ENCODE data around the gene COL15A1. TPM values are rescaled to one million over a fixed set of nuclear protein-coding genes. Genes with fewer than 3 reads are reported as not detected.

COL15A1 gene
- total RNA-seq, 1 donor from 2014 or later, result 0.07 TPM

- H3K36me3 Mint-ChIP-seq (ENCODE audit: low read depth), result no peaks in the 10 kb centered on the region
- CTCF ChIA-PET, result no interaction called here
- no peaks in the 10 kb centered on the region for H3K4me1 Mint-ChIP-seq
- no peak for TF ChIP-seq CTCF (IDR thresholded peaks at IDR 0.05)
- H3K9me3 Mint-ChIP-seq, result peaks cover 6% of the 10 kb centered on the region
- H3K4me3 Mint-ChIP-seq, result no peak overlapping the region
- peaks cover 30% of the 10 kb centered on the region for H3K27me3 Mint-ChIP-seq
- intact Hi-C loops (cut with micrococcal nuclease), result no loop called here
- POLR2A ChIA-PET, result no interaction called here
- DNase-seq (no peak), ATAC-seq (ENCODE audit: low read depth) (no peak)
- no peak overlapping the region for H3K27ac Mint-ChIP-seq
Observed at GRCh38 chr9:98953581-98954243, 10.0 kb downstream of the COL15A1 start.

- no peak for ATAC-seq (ENCODE audit: low read depth)
- peaks cover 30% of the 10 kb centered on the region for H3K27me3 Mint-ChIP-seq
- H3K4me1 Mint-ChIP-seq, result no peaks in the 10 kb centered on the region
- TF ChIP-seq CTCF (IDR thresholded peaks at IDR 0.05), result no peak
- ChIA-PET CTCF (no interaction called here), POLR2A (no interaction called here)
- peaks cover 6% of the 10 kb centered on the region for H3K9me3 Mint-ChIP-seq
- H3K4me3 Mint-ChIP-seq, result no peak overlapping the region
- H3K36me3 Mint-ChIP-seq (ENCODE audit: low read depth), result no peaks in the 10 kb centered on the region
- no peak for DNase-seq
- no peak overlapping the region for H3K27ac Mint-ChIP-seq
- intact Hi-C loops (cut with micrococcal nuclease), result no loop called here
Observed at GRCh38 chr9:98954244-98954610, 10.5 kb downstream of the COL15A1 start.

GRCh38 chr9:98955259-98955658 lies 11.6 kb downstream of the COL15A1 start:
- DNase-seq (no peak), ATAC-seq (ENCODE audit: low read depth) (no peak)
- no peaks in the 10 kb centered on the region for H3K4me1 Mint-ChIP-seq
- intact Hi-C loops (cut with micrococcal nuclease), result no loop called here
- H3K27ac Mint-ChIP-seq, result no peak overlapping the region
- no peak for TF ChIP-seq CTCF (IDR thresholded peaks at IDR 0.05)
- H3K27me3 Mint-ChIP-seq, result peaks cover 32% of the 10 kb centered on the region
- ChIA-PET CTCF (no interaction called here), POLR2A (no interaction called here)
- H3K4me3 Mint-ChIP-seq, result no peak overlapping the region
- H3K36me3 Mint-ChIP-seq (ENCODE audit: low read depth), result no peaks in the 10 kb centered on the region
- H3K9me3 Mint-ChIP-seq, result peaks cover 6% of the 10 kb centered on the region

- intact Hi-C loops (cut with micrococcal nuclease), result no loop called here
- H3K36me3 Mint-ChIP-seq (ENCODE audit: low read depth), result no peaks in the 10 kb centered on the region
- TF ChIP-seq CTCF (IDR thresholded peaks at IDR 0.05), result no peak
Observed at GRCh38 chr9:98957826-98958225, 14.1 kb downstream of the COL15A1 start.

GRCh38 chr9:98958271-98958984 lies 14.7 kb downstream of the COL15A1 start:
- POLR2A ChIA-PET, result no interaction called here
- Mint-ChIP-seq H3K27me3 (peaks cover 22% of the 10 kb centered on the region), H3K9me3 (peaks cover 3% of the 10 kb centered on the region), H3K4me3 (no peak overlapping the region), H3K36me3 (ENCODE audit: low read depth) (no peaks in the 10 kb centered on the region), H3K4me1 (no peaks in the 10 kb centered on the region), H3K27ac (no peak overlapping the region)
- no peak for ATAC-seq (ENCODE audit: low read depth)
- no peak for DNase-seq
- intact Hi-C loops (cut with micrococcal nuclease), result no loop called here
- TF ChIP-seq CTCF (IDR thresholded peaks at IDR 0.05), result no peak
- CTCF ChIA-PET, result no interaction called here

More at GRCh38 chr9:98957826-98958225, 14.1 kb downstream of the COL15A1 start:
- no peak overlapping the region for H3K4me3 Mint-ChIP-seq
- H3K27ac Mint-ChIP-seq, result no peak overlapping the region
- CTCF ChIA-PET, result no interaction called here
- DNase-seq (no peak), ATAC-seq (ENCODE audit: low read depth) (no peak)
- peaks cover 28% of the 10 kb centered on the region for H3K27me3 Mint-ChIP-seq
- peaks cover 5% of the 10 kb centered on the region for H3K9me3 Mint-ChIP-seq
- no peaks in the 10 kb centered on the region for H3K4me1 Mint-ChIP-seq
- POLR2A ChIA-PET, result no interaction called here

Data from activated B cell treated with CpG ODN at 0.5 μM for 24 hours (primary cell).